Hippocampal formation (tissue), 2 donors: ENCODE measurements around the gene ADNP2.
"Not testable (repeated sequence)": the region's sequence is repeated elsewhere in the genome, so short reads cannot be mapped to it uniquely, and the experiment has no call there.

ENCODE experiments used
- DNase-seq, 2 donors: peaks; one replicate each; lab custom pipeline; 2025; lab: John Stamatoyannopoulos, UW

Gene ADNP2

DNA sequence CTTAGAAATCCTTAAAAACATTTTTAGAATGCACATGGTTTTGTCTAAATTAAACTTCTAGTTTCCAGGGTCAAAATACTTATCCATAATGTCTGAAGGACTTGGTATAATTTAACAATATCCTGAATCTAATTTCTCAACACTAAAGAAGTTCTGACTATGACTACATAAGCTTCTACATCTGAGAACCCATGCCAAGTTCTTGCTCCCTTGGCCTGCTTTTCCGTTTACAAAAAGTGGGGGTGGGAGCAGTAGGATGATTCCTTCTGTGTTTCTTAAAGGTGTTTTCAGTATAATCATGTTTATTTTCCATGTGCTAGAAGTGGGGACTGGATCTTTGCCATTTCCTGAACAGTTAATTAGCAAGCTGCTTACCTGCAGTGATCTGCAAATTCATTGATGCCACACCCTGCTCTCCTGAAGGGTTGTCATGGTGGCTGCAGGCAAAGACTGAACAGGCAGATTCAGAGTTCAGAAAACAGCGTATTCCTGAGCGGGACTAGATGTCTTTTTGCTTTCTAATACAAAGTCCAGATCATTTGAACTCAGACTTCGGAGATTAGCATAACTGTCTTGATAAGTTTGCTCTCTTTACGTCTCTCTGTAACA lies 36.2 kb downstream of the ADNP2 start:
- DNase-seq = no peak

DNA sequence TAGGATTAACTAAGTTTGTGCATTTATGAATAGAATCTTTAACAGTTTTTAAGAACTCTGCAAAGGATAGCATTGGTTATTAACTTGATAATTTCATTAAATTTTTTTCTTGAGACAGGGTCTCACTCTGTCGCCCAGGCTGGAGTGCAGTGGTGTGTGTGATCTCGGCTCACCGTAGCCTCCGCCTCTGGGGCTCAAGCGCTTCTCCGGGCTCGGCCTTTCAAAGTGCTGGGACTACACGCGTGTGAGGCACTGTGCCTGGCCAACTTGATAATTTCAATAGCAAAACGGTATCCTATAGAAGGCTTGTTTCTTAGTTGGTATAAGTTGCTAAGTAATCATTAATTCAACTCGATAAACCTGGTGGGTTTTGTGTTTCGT lies 38.0 kb downstream of the ADNP2 start:
- no peak for DNase-seq

GRCh38 chr18:80147418-80148325 lies 38.6 kb downstream of the ADNP2 start:
- peak; percentile 83 to 84 for DNase-seq

- no peak for DNase-seq
Observed at GRCh38 chr18:80148326-80149199, 39.5 kb downstream of the ADNP2 start.

GRCh38 chr18:80149667-80150066 lies 40.6 kb downstream of the ADNP2 start:
- no peak for DNase-seq

DNA sequence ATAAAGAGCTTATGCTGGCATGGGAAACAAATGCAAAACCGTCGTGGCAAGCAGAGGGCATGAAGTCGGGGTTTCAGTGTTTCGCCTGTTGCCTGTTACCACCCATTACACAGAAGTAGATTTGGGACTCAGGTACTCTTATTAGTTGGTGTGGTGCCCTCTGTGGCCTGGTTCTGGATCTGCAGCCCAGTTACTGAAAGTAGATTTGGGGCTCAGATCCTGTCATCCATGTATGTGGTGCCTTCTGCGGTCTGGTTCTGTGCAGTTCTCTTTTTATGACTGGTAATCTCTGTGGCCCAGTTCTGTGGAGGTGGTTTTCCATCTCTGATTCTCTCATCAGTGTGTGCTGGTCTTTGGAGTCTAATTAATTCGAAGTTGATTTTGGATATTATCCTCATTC lies 45.2 kb downstream of the ADNP2 start:
- DNase-seq = no peak

DNA sequence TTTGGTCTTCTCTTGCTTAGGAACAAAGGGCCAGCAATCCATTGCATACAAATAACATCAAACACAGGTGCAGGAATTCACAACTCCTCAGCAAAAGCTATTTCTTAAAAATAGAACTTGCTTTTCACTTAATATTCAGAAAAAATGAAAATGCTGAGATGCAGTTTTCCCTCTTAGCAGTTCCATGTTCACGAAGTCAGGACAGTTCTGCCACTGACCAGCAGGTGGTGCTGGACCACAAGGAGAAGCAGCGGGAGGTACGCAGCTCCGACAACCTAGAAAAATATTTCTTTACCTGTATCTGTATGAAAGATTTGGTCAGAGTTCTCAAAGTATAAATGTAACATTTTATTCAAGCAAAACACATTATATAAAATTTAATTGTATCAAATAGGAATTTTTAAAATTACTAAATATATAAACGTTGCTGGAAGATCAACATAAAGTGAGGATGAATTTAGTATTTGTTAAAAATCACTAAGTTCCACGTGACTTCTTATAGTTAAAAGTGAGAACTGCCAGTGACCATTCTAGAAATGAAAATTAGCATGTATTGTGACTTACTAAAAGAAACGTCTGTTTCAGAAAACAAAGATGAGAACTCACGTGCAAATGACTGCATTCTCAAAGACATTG lies 48.8 kb downstream of the ADNP2 start:
- DNase-seq = peak; percentile 53 to 58

GRCh38 chr18:80158365-80158764 lies 49.3 kb downstream of the ADNP2 start:
- DNase-seq = no peak

DNA sequence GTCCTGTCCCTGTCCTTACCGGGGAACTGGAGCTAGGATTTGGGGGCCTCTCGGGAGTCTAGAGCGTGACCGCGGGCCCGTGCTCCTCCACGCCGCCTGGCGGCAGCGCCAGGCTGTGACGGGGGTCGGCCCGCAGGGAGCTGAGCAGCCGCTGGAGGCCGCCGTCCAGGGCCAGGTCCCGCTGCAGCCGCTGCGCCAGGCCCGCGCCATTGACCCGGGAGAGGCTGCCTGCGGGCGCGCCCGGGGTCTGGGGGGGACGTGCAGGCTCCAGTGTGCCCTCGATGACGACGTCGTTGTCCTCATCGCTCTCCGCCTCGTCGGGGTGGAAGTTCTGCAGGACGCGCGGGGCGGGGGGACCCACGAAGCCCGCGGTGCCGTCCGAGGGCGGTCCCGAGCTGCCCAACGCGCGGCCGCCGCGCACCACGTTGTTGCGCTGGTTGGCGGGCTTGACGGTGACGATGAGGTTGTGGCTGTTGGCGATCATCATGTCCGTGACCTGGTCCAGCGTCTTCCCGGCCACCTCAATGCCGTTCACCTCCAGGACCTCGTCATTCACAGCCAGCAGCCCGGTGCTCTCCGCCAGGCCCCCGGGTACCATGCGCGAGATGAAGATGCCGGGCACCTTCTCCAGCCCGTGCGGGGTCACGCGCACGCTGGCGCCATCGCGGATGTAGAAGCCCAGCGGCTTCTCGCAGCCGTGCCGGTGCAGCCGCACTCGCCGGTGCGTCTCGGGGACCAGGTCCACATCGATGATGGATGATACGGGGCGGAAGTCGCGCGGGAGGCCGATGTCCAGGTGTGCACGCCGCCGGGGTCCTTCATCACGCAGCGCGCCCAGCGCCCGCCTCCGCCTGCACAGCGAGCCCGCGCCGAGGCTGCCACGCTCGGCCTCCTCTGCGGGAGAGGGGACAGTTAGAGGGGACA lies 50.9 kb downstream of the ADNP2 start:
- no peak for DNase-seq

- no peak for DNase-seq
Observed at GRCh38 chr18:80161781-80162417, 52.8 kb downstream of the ADNP2 start.

- no peak for DNase-seq
Observed at GRCh38 chr18:80163183-80163582, 54.1 kb downstream of the ADNP2 start.

DNA sequence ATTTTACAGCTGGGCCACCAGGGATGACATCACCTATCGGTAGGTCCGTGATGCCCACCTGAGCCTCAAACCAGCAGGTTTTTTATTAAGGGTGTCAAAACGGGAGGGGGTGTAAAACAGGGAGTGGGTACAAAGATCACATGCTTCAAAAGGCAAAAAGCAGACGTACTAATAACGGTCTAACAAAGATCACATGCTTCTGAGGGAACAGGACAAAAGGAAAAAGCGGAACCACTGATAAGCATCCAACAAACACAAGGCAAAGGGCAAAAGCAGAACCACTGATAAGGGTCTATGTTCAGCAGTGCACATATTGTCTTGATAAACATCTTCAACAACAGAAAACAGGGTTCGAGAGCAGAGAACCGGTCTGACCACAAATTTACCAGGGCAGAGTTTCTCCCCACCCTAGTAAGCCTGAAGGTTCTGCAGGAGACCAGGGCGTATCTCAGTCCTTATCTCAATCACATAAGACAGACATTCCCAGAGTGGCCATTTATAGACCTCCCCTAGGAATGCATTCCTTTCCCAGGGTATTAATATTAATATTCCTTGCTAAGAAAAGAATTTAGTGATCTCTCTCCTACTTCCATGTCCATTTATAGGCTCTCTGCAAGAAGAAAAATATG lies 55.8 kb downstream of the ADNP2 start:
- not testable (repeated sequence) for DNase-seq

DNA sequence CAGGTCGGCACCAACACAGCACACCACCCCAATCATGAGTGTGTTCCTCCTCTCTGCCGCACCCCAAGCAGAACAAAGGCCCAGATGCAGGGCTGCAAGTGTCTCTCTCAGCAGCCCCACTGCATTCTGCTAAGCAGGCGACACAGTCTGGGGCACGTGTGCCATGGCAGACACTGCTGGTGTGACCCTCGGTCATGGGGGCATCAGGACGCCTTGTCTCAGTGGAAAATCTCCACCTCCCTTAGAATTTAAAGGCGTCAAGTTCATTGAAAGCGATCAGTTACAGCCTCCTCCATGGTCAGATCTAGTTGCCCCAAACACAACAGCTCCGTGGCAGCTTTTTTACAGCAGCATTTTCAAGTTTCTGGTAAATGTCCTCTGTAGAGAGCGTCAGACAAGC lies 57.2 kb downstream of the ADNP2 start:
- DNase-seq = no peak

DNA sequence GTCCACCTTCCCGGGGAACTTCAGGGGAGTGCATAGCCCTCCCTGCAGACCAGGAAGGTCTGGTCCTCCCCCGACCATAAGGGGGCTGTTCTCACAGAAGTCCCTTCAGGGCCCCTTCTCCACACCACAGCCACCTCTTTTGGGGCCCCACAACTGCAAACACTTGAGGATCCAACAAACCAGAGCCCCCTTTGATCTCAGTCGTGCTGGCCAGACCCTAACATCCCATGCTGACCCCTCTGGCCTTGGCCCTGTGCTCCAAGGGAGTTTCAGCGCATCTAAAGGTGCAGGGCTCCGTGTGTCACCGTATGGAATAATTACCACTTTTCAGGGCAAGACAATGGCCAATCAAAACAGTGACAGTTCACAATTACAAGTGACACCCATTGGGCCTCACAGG lies 57.7 kb downstream of the ADNP2 start:
- DNase-seq = no peak

- DNase-seq = no peak
Observed at GRCh38 chr18:80167331-80167730, 58.3 kb downstream of the ADNP2 start.

DNA sequence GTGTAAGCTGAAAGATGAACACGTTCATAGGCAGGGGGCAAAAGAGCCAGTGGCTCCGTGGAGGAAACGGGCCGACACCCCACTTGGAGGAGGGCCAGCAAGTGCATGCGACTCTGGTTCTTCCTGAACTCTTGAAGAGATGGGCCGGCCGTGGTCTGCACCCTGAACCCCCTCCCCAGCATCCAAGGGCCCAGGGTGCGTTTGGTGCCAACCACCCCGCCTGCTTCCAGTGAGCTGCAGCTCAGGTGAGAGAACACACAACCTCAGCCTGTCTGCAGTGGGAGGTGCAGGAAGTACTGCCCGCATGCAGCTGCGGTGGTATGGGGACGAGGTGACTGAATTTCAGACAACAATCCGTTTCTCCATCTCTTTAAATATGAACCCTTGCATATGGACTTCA lies 58.9 kb downstream of the ADNP2 start:
- DNase-seq = no peak

- no peak for DNase-seq
Observed at GRCh38 chr18:80168346-80168745, 59.3 kb downstream of the ADNP2 start.

GRCh38 chr18:80168982-80169381 lies 59.9 kb downstream of the ADNP2 start:
- no peak for DNase-seq

GRCh38 chr18:80169607-80170006 lies 60.5 kb downstream of the ADNP2 start:
- no peak for DNase-seq
